Trophoblast cell (in vitro differentiated cells and primary cell): ENCODE data around the gene ADIG.
A peak's percentile ranks its signal among the peaks of the same experiment; 100 is the strongest.

ENCODE experiments used
- DNase-seq, 2 donors: peaks; one replicate each; pipeline ENCODE4 v3.0.0-alpha.2; 2016
- H2AFZ ChIP-seq: 2 replicates; pipeline ENCODE4 v1.6.1; 2013; ENCODE audit warnings: low read length, moderate library complexity, mild to moderate bottlenecking; ENCODE audit not compliant: insufficient read depth, poor library complexity
- H2AK5ac ChIP-seq: 2 replicates; pipeline ENCODE4 v1.6.1; 2013; ENCODE audit warnings: mild to moderate bottlenecking, low read length
- H2BK120ac ChIP-seq: 2 replicates; pipeline ENCODE4 v1.6.1; 2013; ENCODE audit warnings: low read length, mild to moderate bottlenecking, moderate library complexity; ENCODE audit not compliant: insufficient read depth, poor library complexity
- H2BK12ac ChIP-seq: 2 replicates; pipeline ENCODE4 v1.6.1; 2013; ENCODE audit warnings: mild to moderate bottlenecking, low read length, moderate library complexity
- H2BK5ac ChIP-seq: 2 replicates; pipeline ENCODE4 v1.6.1; 2013; ENCODE audit warnings: low read length, low read depth, moderate library complexity, mild to moderate bottlenecking; ENCODE audit not compliant: poor library complexity
- H3K14ac ChIP-seq: 2 replicates; pipeline ENCODE4 v1.6.1; 2013; ENCODE audit warnings: mild to moderate bottlenecking, low read length
- H3K18ac ChIP-seq: 2 replicates; pipeline ENCODE4 v1.6.1; 2013; ENCODE audit warnings: mild to moderate bottlenecking, low read length
- H3K23ac ChIP-seq: 2 replicates; pipeline ENCODE4 v1.6.1; 2013; ENCODE audit warnings: low read length
- H3K27ac ChIP-seq: 2 replicates; pipeline ENCODE4 v1.5.1; 2013; ENCODE audit warnings: low read depth, mild to moderate bottlenecking, inconsistent platforms, low read length, moderate library complexity
- H3K27me3 ChIP-seq: 2 replicates; pipeline ENCODE4 v1.6.1; 2013; ENCODE audit warnings: inconsistent platforms, mild to moderate bottlenecking, low read length, moderate library complexity; ENCODE audit not compliant: insufficient read depth
- H3K36me3 ChIP-seq, 2 experiments: 1 replicate in 1 of 2; 2 replicates in 1 of 2; pipeline ENCODE4 v1.6.1; 2013; ENCODE audit warnings: low read length in 2 of 2, mild to moderate bottlenecking in 2 of 2, moderate library complexity in 1 of 2; ENCODE audit not compliant: insufficient read depth in 2 of 2, control insufficient read depth in 1 of 2
- H3K4ac ChIP-seq: 2 replicates; pipeline ENCODE4 v1.6.1; 2013; ENCODE audit warnings: low read depth, mild to moderate bottlenecking, low read length, moderate library complexity
- H3K4me1 ChIP-seq, 2 experiments: 1 replicate in 1 of 2; 2 replicates in 1 of 2; pipeline ENCODE4 v1.6.1; 2013; ENCODE audit warnings: low read length in 2 of 2, mild to moderate bottlenecking in 2 of 2, moderate library complexity in 1 of 2; ENCODE audit not compliant: insufficient read depth in 2 of 2, control insufficient read depth in 1 of 2
- H3K4me2 ChIP-seq: 2 replicates; pipeline ENCODE4 v1.6.1; 2013; ENCODE audit warnings: inconsistent platforms, mild to moderate bottlenecking, low read length, moderate library complexity
- H3K4me3 ChIP-seq: 2 replicates; pipeline ENCODE4 v1.5.1; 2013; ENCODE audit warnings: mild to moderate bottlenecking, low read depth, low read length, inconsistent platforms
- H3K79me1 ChIP-seq: one replicate; pipeline ENCODE4 v1.6.1; 2013; ENCODE audit warnings: low read length
- H3K79me2 ChIP-seq: 2 replicates; pipeline ENCODE4 v1.6.1; 2013; ENCODE audit warnings: low read length, mild to moderate bottlenecking; ENCODE audit not compliant: control insufficient read depth, insufficient read depth, poor library complexity
- H3K9ac ChIP-seq: 2 replicates; pipeline ENCODE4 v1.6.1; 2013; ENCODE audit warnings: mild to moderate bottlenecking, low read length
- H3K9me3 ChIP-seq: 2 replicates; pipeline ENCODE4 v1.6.1; 2013; ENCODE audit warnings: low read depth, mild to moderate bottlenecking, control low read depth, inconsistent platforms, low read length; ENCODE audit not compliant: insufficient read depth
- H4K12ac ChIP-seq: 2 replicates; pipeline ENCODE4 v1.6.1; 2013; ENCODE audit warnings: low read depth, mild to moderate bottlenecking, low read length, moderate library complexity
- H4K8ac ChIP-seq: 2 replicates; pipeline ENCODE4 v1.6.1; 2013; ENCODE audit warnings: low read depth, mild to moderate bottlenecking, low read length, moderate library complexity
- H4K91ac ChIP-seq: one replicate; pipeline ENCODE4 v1.6.1; 2013; ENCODE audit warnings: low read depth, mild to moderate bottlenecking, low read length, moderate library complexity
- WGBS: extraction: QIAGEN DNeasy Blood & Tissue Kit; methylation state at CpG from one replicate; pipeline ENCODE4 v1.1.7; 2013; ENCODE audit warnings: missing lambda C conversion rate; ENCODE audit not compliant: insufficient read length, insufficient coverage; ENCODE audit errors: extremely low coverage; 5-methylcytosine and 5-hydroxymethylcytosine counted together

Gene ADIG

DNA sequence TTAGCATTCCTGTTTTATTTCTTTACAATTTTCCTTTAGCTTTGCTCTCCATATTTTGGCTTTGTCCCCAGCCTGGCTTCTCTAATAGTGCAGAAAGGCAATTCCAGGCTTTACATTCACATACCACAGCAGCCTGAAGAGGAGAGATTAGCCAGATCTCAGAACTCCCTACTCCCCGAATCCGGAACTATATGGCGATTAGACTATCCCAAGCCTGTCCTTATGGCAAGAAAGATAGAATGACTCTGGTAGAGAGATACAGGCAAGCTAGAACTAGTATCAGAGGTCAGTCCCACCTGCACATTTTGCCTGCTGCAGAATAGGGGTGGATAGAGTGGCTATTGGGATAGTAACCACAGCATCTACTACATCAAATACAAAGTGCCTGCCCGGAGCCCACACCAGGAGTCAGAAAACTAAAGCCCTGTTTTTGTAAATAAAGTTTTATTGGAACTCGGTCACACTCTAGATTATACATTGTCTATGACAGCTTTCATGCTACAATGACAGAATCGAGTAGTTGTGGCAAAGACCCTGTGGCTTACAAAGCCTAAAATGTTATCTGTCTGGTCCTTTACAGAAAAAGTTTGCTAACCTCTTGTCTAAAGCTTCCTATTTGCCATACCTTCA, 17.1 kb upstream of the ADIG start:
- H3K14ac ChIP-seq = no peak overlapping the region
- H3K79me1 ChIP-seq = no peaks in the 10 kb centered on the region
- peaks cover 0 to 5% of the 10 kb centered on the region in 2 experiments for H3K4me1 ChIP-seq
- H3K27ac ChIP-seq = no peak overlapping the region
- H2BK120ac ChIP-seq = no peak overlapping the region
- H3K9me3 ChIP-seq = no peaks in the 10 kb centered on the region
- H4K91ac ChIP-seq = no peak overlapping the region
- H3K9ac ChIP-seq = no peak overlapping the region
- no peak overlapping the region for H4K12ac ChIP-seq
- no peak overlapping the region for H2AFZ ChIP-seq
- no peaks in the 10 kb centered on the region for H3K27me3 ChIP-seq
- H3K36me3 ChIP-seq = peaks cover 7% of the 10 kb centered on the region in 2 experiments
- no peak for DNase-seq
- H3K23ac ChIP-seq = no peak overlapping the region
- H2BK5ac ChIP-seq = no peak overlapping the region
- H4K8ac ChIP-seq = no peak overlapping the region
- H3K4me3 ChIP-seq = no peak overlapping the region
- H3K4me2 ChIP-seq = no peak overlapping the region
- H3K4ac ChIP-seq = no peak overlapping the region
- no peak overlapping the region for H3K18ac ChIP-seq
- H2BK12ac ChIP-seq = no peak overlapping the region
- WGBS = no CpG with 5 or more reads among the region's 6 CpGs
- H3K79me2 ChIP-seq = no peaks in the 10 kb centered on the region
- H2AK5ac ChIP-seq = no peak overlapping the region

- Histone ChIP-seq H3K79me2 (no peaks in the 10 kb centered on the region), H2BK5ac (no peak overlapping the region), H2BK12ac (no peak overlapping the region), H2AK5ac (no peak overlapping the region), H3K27ac (no peak overlapping the region), H2AFZ (no peak overlapping the region), H3K4me3 (no peak overlapping the region), H4K91ac (no peak overlapping the region), H3K36me3 (peaks cover 3 to 8% of the 10 kb centered on the region in 2 experiments), H3K18ac (no peak overlapping the region), H3K23ac (no peak overlapping the region), H3K4me1 (peaks cover 0 to 5% of the 10 kb centered on the region in 2 experiments), H3K9me3 (no peaks in the 10 kb centered on the region), H4K8ac (no peak overlapping the region), H3K4ac (no peak overlapping the region), H3K4me2 (no peak overlapping the region), H3K9ac (no peak overlapping the region), H2BK120ac (no peak overlapping the region), H3K14ac (no peak overlapping the region), H3K27me3 (no peaks in the 10 kb centered on the region), H4K12ac (no peak overlapping the region), H3K79me1 (no peaks in the 10 kb centered on the region)
- no CpG with 5 or more reads among the region's 1 CpG for WGBS
- DNase-seq = no peak
These were observed 16.3 kb upstream of the ADIG start for GRCh38 chr20:38564680-38565079.

GRCh38 chr20:38566036-38566598, 14.9 kb upstream of the ADIG start:
- Histone ChIP-seq H4K12ac (no peak overlapping the region), H2BK120ac (no peak overlapping the region), H3K4me1 (peaks cover 0 to 5% of the 10 kb centered on the region in 2 experiments), H2BK5ac (no peak overlapping the region), H3K27me3 (no peaks in the 10 kb centered on the region), H2AK5ac (no peak overlapping the region), H2AFZ (no peak overlapping the region), H2BK12ac (no peak overlapping the region), H3K23ac (no peak overlapping the region), H3K4ac (no peak overlapping the region), H3K4me2 (no peak overlapping the region), H3K4me3 (no peak overlapping the region), H3K79me2 (no peaks in the 10 kb centered on the region), H3K9me3 (no peaks in the 10 kb centered on the region), H3K18ac (no peak overlapping the region), H3K36me3 (peaks cover 6 to 13% of the 10 kb centered on the region in 2 experiments), H3K14ac (no peak overlapping the region), H3K9ac (no peak overlapping the region), H3K79me1 (no peaks in the 10 kb centered on the region), H4K91ac (no peak overlapping the region), H4K8ac (no peak overlapping the region), H3K27ac (no peak overlapping the region)
- WGBS = no CpG with 5 or more reads among the region's 6 CpGs
- DNase-seq = peak in 1 of 2 donors; percentile 37

DNA sequence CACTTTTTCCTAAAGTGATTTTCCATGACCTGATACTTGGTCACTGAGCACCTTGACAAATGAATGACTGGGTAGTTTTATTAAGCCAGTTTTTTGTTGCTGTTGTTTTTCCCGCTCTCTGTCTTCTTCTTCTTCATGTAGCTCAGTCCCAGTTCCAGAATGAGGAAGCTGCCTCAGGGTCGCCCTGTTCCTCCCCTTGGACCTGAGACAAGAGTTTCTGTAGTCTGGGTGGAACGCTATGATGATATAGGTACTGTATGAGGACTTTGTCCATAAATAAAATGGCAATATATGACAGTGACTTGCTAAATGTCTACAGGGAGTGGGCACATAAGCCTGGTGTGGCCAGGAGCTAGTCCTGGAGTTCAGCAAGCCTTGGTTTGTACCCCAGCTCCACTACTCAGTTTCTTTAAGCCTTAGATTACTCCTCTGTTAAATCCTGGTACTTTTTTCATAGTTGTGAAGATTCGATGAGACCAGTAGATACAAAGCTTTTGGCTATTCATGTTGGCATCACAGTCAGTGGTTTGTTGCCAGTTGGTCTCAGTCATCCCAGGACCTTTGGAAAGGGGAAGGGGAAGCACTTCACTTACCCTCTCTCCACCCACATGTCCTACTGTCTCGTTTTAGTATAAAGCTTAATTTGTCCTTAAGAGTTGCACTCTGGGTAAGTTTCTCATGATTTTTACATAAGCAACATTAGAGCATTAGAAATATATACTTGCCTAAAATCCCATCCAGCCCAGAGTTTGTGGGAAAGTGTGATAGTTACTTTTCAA, 11.1 kb upstream of the ADIG start:
- no peak overlapping the region for H3K4ac ChIP-seq
- no peaks in the 10 kb centered on the region for H3K79me2 ChIP-seq
- peaks cover 3 to 10% of the 10 kb centered on the region in 2 experiments for H3K36me3 ChIP-seq
- H3K4me2 ChIP-seq = no peak overlapping the region
- H3K4me1 ChIP-seq = peaks cover 0 to 5% of the 10 kb centered on the region in 2 experiments
- no peak overlapping the region for H3K4me3 ChIP-seq
- H3K9me3 ChIP-seq = no peaks in the 10 kb centered on the region
- H2BK12ac ChIP-seq = no peak overlapping the region
- H4K91ac ChIP-seq = no peak overlapping the region
- no peak for DNase-seq
- no peak overlapping the region for H3K9ac ChIP-seq
- no peak overlapping the region for H2BK5ac ChIP-seq
- H3K79me1 ChIP-seq = no peaks in the 10 kb centered on the region
- no peak overlapping the region for H4K8ac ChIP-seq
- no peak overlapping the region for H2AFZ ChIP-seq
- no CpG with 5 or more reads among the region's 5 CpGs for WGBS
- H3K14ac ChIP-seq = no peak overlapping the region
- H3K23ac ChIP-seq = no peak overlapping the region
- H2AK5ac ChIP-seq = no peak overlapping the region
- H4K12ac ChIP-seq = no peak overlapping the region
- no peak overlapping the region for H3K27ac ChIP-seq
- H3K18ac ChIP-seq = no peak overlapping the region
- H3K27me3 ChIP-seq = no peaks in the 10 kb centered on the region
- no peak overlapping the region for H2BK120ac ChIP-seq
